Ishikawa (cell line): ENCODE measurements around the gene EPN2.

Experiments used
- CEBPB ChIP-seq: IDR thresholded peaks from 2 replicates; pipeline ENCODE4 v1.6.1; 2012
- CREB1 ChIP-seq: IDR thresholded peaks from 2 replicates; pipeline ENCODE4 v1.6.1; 2012; ENCODE audit warnings: low read depth
- EP300 ChIP-seq: IDR thresholded peaks from 2 replicates; pipeline ENCODE4 v1.6.1; 2012; ENCODE audit warnings: borderline replicate concordance

DNA sequence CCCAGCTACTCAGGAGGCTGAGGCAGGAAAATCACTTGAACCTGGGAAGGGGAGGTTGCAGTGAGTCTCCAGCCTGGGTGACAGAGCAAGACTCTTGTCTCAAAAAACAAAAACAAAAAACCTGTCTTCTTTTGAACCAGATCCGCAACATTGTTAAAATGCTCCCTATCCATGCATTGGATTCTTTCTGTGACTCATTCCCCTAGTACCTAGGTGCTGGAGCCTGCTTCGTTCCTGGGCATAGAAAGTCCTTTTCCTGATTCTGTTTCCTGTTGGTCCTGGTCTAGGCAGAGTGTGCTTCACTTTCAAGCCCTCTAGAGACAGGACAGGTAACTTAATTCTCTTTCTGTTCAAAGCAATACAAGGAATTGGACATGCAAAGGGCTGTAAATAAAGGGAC is 5.2 kb downstream of the EPN2 start:
- no peak for TF ChIP-seq CREB1
- no peak for TF ChIP-seq EP300
- TF ChIP-seq CEBPB: no peak
